Hepatocyte (in vitro differentiated cells): ENCODE data around the gene CFAP70.

ENCODE experiments used
- CTCF ChIP-seq: fragments of 200-600 bp; sonication (generic); IDR thresholded peaks from 2 replicates; pipeline ENCODE4 v1.5.1; 2016; ENCODE audit warnings: antibody characterized with exemption, mild to moderate bottlenecking; ENCODE audit not compliant: poor library complexity
- EZH2 ChIP-seq: fragments of 200-600 bp; sonication (generic); IDR thresholded peaks from 2 replicates; pipeline ENCODE4 v1.6.1; 2016; ENCODE audit warnings: antibody characterized with exemption, mild to moderate bottlenecking, borderline replicate concordance

DNA sequence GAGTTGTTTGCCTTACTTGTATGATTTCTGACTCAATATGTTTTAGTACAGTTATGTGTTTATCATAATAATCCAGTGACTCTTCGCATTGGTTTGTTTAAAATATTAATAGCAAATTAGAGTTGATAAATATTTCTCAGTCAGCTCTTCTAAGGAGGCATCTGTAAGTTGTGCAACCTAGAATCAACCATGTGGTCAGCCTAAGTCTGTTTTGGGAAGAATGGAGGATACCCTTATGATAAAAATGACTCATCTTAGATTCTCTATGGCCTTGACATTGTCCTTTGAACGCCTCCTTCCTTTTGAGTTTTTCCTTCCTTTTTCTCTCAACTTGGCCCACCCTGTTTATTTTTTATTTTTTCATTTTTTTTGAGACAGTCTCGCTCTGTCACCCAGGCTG lies 130.4 kb downstream of the CFAP70 start:
- TF ChIP-seq EZH2: no peak
- no peak for TF ChIP-seq CTCF
